Stimulated activated CD8-positive, alpha-beta memory T cell treated with anti-CD3 and anti-CD28 coated beads, Interleukin-4, amount 100 ng/mL, for 24 hours (primary cell): Measurements from ENCODE around the gene AKR1C4.

Experiments
- DNase-seq: peaks from one replicate; pipeline ENCODE4 v3.0.0-alpha.2; 2020; ENCODE audit warnings: low read depth

Gene AKR1C4

GRCh38 chr10:5266804-5267203 lies 70.2 kb downstream of the AKR1C4 start:
- no peak for DNase-seq

GRCh38 chr10:5268234-5268633 lies 71.6 kb downstream of the AKR1C4 start:
- no peak for DNase-seq
